Vagina (tissue), 2 donors: ENCODE measurements around the gene MRPL54. TPM values are rescaled to one million over a fixed set of nuclear protein-coding genes. Genes with fewer than 3 reads are reported as not detected.
A peak's percentile ranks its signal among the peaks of the same experiment; 100 is the strongest.

Experiments used
- DNase-seq, 2 donors: peaks; one replicate each; pipeline ENCODE4 v3.0.0-alpha.2; 2017; ENCODE audit errors: extremely low spot score in 2 of 2
- H3K27ac ChIP-seq: fragments of 200-600 bp; sonication (generic); one replicate; pipeline ENCODE4 v1.5.1; 2019
- H3K27me3 ChIP-seq: fragments of 200-600 bp; sonication (generic); one replicate; pipeline ENCODE4 v1.5.1; 2019
- H3K36me3 ChIP-seq, 2 donors: fragments of 200-600 bp; sonication (generic); one replicate each; pipeline ENCODE4 v1.5.1; 2017 to 2019
- H3K4me1 ChIP-seq: fragments of 200-600 bp; sonication (generic); one replicate; pipeline ENCODE4 v1.5.1; 2019
- H3K4me3 ChIP-seq, 2 donors: fragments of 200-600 bp; sonication (generic); 1 replicate in 1 of 2; 2 replicates in 1 of 2; pipeline ENCODE4 v1.5.1; 2016 to 2019
- H3K9me3 ChIP-seq: fragments of 200-600 bp; sonication (generic); one replicate; pipeline ENCODE4 v1.5.1; 2019
- CTCF ChIP-seq, 3 experiments: fragments of 450-650 bp in 2 of 3; fragments of 200-600 bp in 1 of 3; sonication (generic) in 1 of 3; IDR thresholded peaks; one replicate each; pipeline ENCODE4 v1.5.1; 2017 to 2019; ENCODE audit warnings: antibody characterized with exemption in 3 of 3, mild to moderate bottlenecking in 2 of 3, moderate library complexity in 2 of 3
- POLR2A ChIP-seq, 2 donors: fragments of 450-650 bp; IDR thresholded peaks; one replicate each; pipeline ENCODE4 v1.6.1; 2017; ENCODE audit warnings: antibody characterized with exemption in 2 of 2, mild to moderate bottlenecking in 2 of 2, moderate library complexity in 2 of 2
- POLR2AphosphoS5 ChIP-seq, 2 donors: sonication (generic); formaldehyde crosslinking; IDR thresholded peaks; one replicate each; pipeline ENCODE4 v1.9.0; 2017; ENCODE audit warnings: antibody characterized with exemption in 2 of 2, mild to moderate bottlenecking in 2 of 2, low read depth in 1 of 2; ENCODE audit not compliant: insufficient read depth in 1 of 2
- intact Hi-C: fragments of 100-400 bp; cut with DNase I; formaldehyde crosslinking; loops from one replicate; pipeline ENCODE4 v1.15.1; 2023
- total RNA-seq: library from RNA; depleted of rRNA; stranded (reverse); fragments of >200 nt; gene quantifications from one replicate; pipeline ENCODE4 v1.2.3, GENCODE V29; 2016

The MRPL54 gene
- total RNA-seq, 1 donor from 2014 or later = 30.4 TPM

GRCh38 chr19:3783660-3784584, 21.4 kb downstream of the MRPL54 start:
- H3K36me3 ChIP-seq = no peaks in the 10 kb centered on the region
- peaks cover 10% of the 10 kb centered on the region for H3K9me3 ChIP-seq
- H3K27ac ChIP-seq = no peak overlapping the region
- TF ChIP-seq CTCF (IDR thresholded peaks at IDR 0.05) (no peak), POLR2AphosphoS5 (IDR thresholded peaks at IDR 0.05; ENCODE audit: insufficient read depth in 1 of 2, low read depth in 1 of 2) (no peak), POLR2A (IDR thresholded peaks at IDR 0.05) (no peak)
- intact Hi-C loops = no loop called here
- H3K4me1 ChIP-seq = peaks cover 10% of the 10 kb centered on the region
- no peak for DNase-seq
- H3K4me3 ChIP-seq = no peak overlapping the region
- peaks cover 9% of the 10 kb centered on the region for H3K27me3 ChIP-seq

GRCh38 chr19:3784607-3785450, 22.3 kb downstream of the MRPL54 start:
- Histone ChIP-seq H3K36me3 (no peaks in the 10 kb centered on the region), H3K27me3 (peaks cover 9% of the 10 kb centered on the region), H3K9me3 (peaks cover 10% of the 10 kb centered on the region), H3K4me1 (peaks cover 10% of the 10 kb centered on the region), H3K27ac (no peak overlapping the region), H3K4me3 (peak overlapping the region in 1 of 2 donors; percentile 32)
- intact Hi-C loops = no loop called here
- no peak for DNase-seq
- TF ChIP-seq POLR2AphosphoS5 (IDR thresholded peaks at IDR 0.05; ENCODE audit: insufficient read depth in 1 of 2, low read depth in 1 of 2) (no peak), POLR2A (IDR thresholded peaks at IDR 0.05) (no peak), CTCF (IDR thresholded peaks at IDR 0.05) (no peak)

GRCh38 chr19:3785451-3785937, 23.0 kb downstream of the MRPL54 start:
- Histone ChIP-seq H3K4me3 (peak overlapping the region; percentile 25 to 32), H3K36me3 (no peaks in the 10 kb centered on the region), H3K27ac (no peak overlapping the region), H3K4me1 (peaks cover 10% of the 10 kb centered on the region), H3K9me3 (peaks cover 10% of the 10 kb centered on the region), H3K27me3 (peaks cover 9% of the 10 kb centered on the region)
- no peak for TF ChIP-seq CTCF (IDR thresholded peaks at IDR 0.05)
- no peak for TF ChIP-seq POLR2A (IDR thresholded peaks at IDR 0.05)
- no peak for TF ChIP-seq POLR2AphosphoS5 (IDR thresholded peaks at IDR 0.05; ENCODE audit: insufficient read depth in 1 of 2, low read depth in 1 of 2)
- intact Hi-C loops = no loop called here
- no peak for DNase-seq

- intact Hi-C loops = no loop called here
- Histone ChIP-seq H3K4me1 (peaks cover 10% of the 10 kb centered on the region), H3K4me3 (peak within 1 kb of the TSS; percentile 25 to 32), H3K27me3 (peaks cover 9% of the 10 kb centered on the region), H3K27ac (no peak within 1 kb of the TSS), H3K36me3 (no peaks in the 10 kb centered on the region), H3K9me3 (peaks cover 9% of the 10 kb centered on the region)
- no peak for DNase-seq
- TF ChIP-seq CTCF (IDR thresholded peaks at IDR 0.05) (no peak), POLR2A (IDR thresholded peaks at IDR 0.05) (no peak), POLR2AphosphoS5 (IDR thresholded peaks at IDR 0.05; ENCODE audit: insufficient read depth in 1 of 2, low read depth in 1 of 2) (no peak)
These were observed 23.7 kb downstream of the MRPL54 start, which contains the start of gene MATK for GRCh38 chr19:3785938-3786824. TSS of gene MATK (minus strand) at chr19:3786381. CDS start at chr19:3785135, 1,246 bp downstream.
